ENCODE data around the gene MAK. TPM values are rescaled to one million over a fixed set of nuclear protein-coding genes. Genes with fewer than 3 reads are reported as not detected.
"Not testable (repeated sequence)": the region's sequence is repeated elsewhere in the genome, so short reads cannot be mapped to it uniquely, and the experiment has no call there.

Gene MAK
- total and polyA plus RNA-seq, 4 donors, result 1.0 to 4.6 (median 2.7) TPM

DNA sequence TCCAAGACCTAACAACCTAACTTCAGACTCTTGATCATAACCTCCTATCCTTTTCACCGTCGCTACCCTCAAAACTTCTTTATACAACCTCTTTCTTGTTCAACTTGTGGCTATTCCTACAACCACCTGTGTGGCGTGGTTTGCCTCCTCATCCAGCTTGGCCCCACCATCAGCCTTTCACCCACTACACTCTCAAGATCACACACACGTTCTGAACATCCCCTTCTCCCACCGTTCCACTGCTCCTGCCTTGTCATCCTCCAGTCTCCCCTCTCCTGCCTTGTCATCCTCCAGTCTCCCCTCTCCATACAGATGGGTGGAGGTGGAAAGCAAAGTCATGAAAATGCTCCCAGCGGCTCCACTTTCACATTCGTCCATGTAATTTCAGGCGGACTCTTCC is 14.0 kb downstream of the MAK start:
- no peaks in the 10 kb centered on the region for H3K4me1 ChIP-seq (ENCODE audit: control insufficient read depth in 5 of 5, insufficient read depth in 5 of 5, low read length in 5 of 5)
- H3K27ac ChIP-seq (ENCODE audit: low read depth in 1 of 2, low read length in 1 of 2), result no peak overlapping the region
- H3K4me3 ChIP-seq, result no peak overlapping the region
- no peak overlapping the region for H3K9ac ChIP-seq (ENCODE audit: insufficient read depth in 1 of 2, low read length in 2 of 2)
- 87 to 89% methylated on average over 8 of the region's 8 CpGs for WGBS, 2 donors
- TF ChIP-seq, protein P1, sequence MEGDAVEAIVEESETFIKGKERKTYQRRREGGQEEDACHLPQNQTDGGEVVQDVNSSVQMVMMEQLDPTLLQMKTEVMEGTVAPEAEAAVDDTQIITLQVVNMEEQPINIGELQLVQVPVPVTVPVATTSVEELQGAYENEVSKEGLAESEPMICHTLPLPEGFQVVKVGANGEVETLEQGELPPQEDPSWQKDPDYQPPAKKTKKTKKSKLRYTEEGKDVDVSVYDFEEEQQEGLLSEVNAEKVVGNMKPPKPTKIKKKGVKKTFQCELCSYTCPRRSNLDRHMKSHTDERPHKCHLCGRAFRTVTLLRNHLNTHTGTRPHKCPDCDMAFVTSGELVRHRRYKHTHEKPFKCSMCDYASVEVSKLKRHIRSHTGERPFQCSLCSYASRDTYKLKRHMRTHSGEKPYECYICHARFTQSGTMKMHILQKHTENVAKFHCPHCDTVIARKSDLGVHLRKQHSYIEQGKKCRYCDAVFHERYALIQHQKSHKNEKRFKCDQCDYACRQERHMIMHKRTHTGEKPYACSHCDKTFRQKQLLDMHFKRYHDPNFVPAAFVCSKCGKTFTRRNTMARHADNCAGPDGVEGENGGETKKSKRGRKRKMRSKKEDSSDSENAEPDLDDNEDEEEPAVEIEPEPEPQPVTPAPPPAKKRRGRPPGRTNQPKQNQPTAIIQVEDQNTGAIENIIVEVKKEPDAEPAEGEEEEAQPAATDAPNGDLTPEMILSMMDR (IDR thresholded peaks at IDR 0.05; ENCODE audit: control extremely low read depth, extremely low read depth), result no peak
- ATAC-seq (ENCODE audit: insufficient read depth, low FRiP score) (no peak), DNase-seq (no peak)
- H3K36me3 ChIP-seq (ENCODE audit: control insufficient read depth in 4 of 4, insufficient read depth in 4 of 4, low read length in 4 of 4), result peaks cover 0 to 2% (median under 1%) of the 10 kb centered on the region in 4 donors
- H3K27me3 ChIP-seq (ENCODE audit: control insufficient read depth in 3 of 3, insufficient read depth in 3 of 3, low read length in 2 of 3), result no peaks in the 10 kb centered on the region
- H3K9me3 ChIP-seq (ENCODE audit: control insufficient read depth in 4 of 4, insufficient read depth in 3 of 4, low read length in 3 of 4), result no peaks in the 10 kb centered on the region

DNA sequence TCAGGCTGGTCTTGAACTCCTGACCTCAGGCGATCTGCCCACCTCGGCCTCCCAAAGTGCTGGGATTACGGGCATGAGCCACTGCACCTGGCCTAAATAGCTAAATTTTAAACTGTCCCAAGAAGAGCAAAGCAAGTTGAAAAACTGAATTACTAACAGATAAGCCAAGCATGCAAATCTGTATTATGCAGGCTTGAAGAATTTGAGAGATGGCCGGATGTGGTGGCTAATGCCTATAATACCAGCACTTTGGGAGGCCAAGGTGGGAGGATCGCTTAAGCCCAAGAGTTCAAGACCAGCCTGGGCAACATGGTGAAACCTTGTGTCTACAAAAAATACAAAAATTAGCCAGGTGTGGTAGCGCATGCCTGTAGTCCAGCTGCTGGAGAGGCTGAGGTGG is 24.2 kb downstream of the MAK start:
- H3K27me3 ChIP-seq (ENCODE audit: control insufficient read depth in 3 of 3, insufficient read depth in 3 of 3, low read length in 2 of 3); H3K36me3 ChIP-seq (ENCODE audit: control insufficient read depth in 4 of 4, insufficient read depth in 4 of 4, low read length in 4 of 4); ATAC-seq (ENCODE audit: insufficient read depth, low FRiP score); H3K27ac ChIP-seq (ENCODE audit: low read depth in 1 of 2, low read length in 1 of 2); DNase-seq; H3K4me1 ChIP-seq (ENCODE audit: control insufficient read depth in 5 of 5, insufficient read depth in 5 of 5, low read length in 5 of 5); H3K4me3 ChIP-seq; H3K9me3 ChIP-seq (ENCODE audit: control insufficient read depth in 4 of 4, insufficient read depth in 3 of 4, low read length in 3 of 4); H3K9ac ChIP-seq (ENCODE audit: insufficient read depth in 1 of 2, low read length in 2 of 2): not testable (repeated sequence)
- WGBS, 2 donors, result 95 to 97% methylated on average over 6 of the region's 6 CpGs

DNA sequence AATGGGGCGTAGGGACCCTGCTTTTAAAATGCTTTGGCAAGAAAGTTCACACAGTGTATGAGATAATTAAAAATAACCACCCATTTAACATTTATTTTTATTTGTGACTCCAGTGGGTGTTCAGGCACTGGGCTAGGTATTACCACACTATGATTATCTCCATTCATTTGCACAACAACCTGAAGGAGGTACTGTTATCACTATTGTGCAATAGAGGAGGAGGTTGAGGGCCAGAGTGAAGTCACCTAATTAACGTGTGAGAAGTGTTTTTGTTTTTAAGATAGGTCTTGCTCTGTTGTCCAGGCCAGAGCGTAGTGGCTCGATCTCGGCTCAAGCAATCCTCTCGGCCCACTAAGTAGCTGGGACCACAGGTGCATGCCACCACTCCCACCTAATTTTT is 29.2 kb downstream of the MAK start:
- H3K4me3 ChIP-seq, result no peak overlapping the region
- TF ChIP-seq, protein P1 (IDR thresholded peaks at IDR 0.05; ENCODE audit: control extremely low read depth, extremely low read depth), result no peak

DNA sequence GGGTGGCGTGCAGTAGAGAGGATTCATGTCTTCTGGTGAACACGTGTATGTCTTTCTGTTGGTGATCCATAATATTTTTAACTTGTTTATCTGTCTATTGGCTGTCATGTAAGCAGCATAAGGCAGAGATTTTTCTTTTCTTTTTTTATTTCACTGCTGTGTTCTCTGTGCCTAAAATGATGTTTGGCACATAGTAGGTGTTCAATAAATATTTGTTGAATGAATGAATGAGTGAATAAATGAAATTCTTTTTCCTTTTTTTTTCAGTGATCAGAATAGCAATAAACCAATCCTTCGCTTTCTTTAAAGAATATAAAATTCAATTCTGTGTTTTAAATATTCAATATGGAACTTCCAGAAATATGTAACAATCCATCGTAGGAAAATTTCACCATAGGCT is 30.0 kb downstream of the MAK start:
- TF ChIP-seq, protein P1 (IDR thresholded peaks at IDR 0.05; ENCODE audit: control extremely low read depth, extremely low read depth), result no peak
- ATAC-seq (ENCODE audit: insufficient read depth, low FRiP score), result no peak
- H3K4me1 ChIP-seq (ENCODE audit: control insufficient read depth in 5 of 5, insufficient read depth in 5 of 5, low read length in 5 of 5), result no peaks in the 10 kb centered on the region

More for the DNA sequence above, 29.2 kb downstream of the MAK start:
- peaks cover 0 to 7% (median under 1%) of the 10 kb centered on the region in 4 donors for H3K36me3 ChIP-seq (ENCODE audit: control insufficient read depth in 4 of 4, insufficient read depth in 4 of 4, low read length in 4 of 4)
- no peak for DNase-seq
- no peak for ATAC-seq (ENCODE audit: insufficient read depth, low FRiP score)
- no peaks in the 10 kb centered on the region for H3K27me3 ChIP-seq (ENCODE audit: control insufficient read depth in 3 of 3, insufficient read depth in 3 of 3, low read length in 2 of 3)
- no peak overlapping the region for H3K27ac ChIP-seq (ENCODE audit: low read depth in 1 of 2, low read length in 1 of 2)
- H3K9me3 ChIP-seq (ENCODE audit: control insufficient read depth in 4 of 4, insufficient read depth in 3 of 4, low read length in 3 of 4), result no peaks in the 10 kb centered on the region
- no peaks in the 10 kb centered on the region for H3K4me1 ChIP-seq (ENCODE audit: control insufficient read depth in 5 of 5, insufficient read depth in 5 of 5, low read length in 5 of 5)
- 87 to 90% methylated on average over 6 of the region's 6 CpGs for WGBS, 2 donors
- H3K9ac ChIP-seq (ENCODE audit: insufficient read depth in 1 of 2, low read length in 2 of 2), result no peak overlapping the region

More for the DNA sequence above, 30.0 kb downstream of the MAK start:
- DNase-seq, result no peak
- H3K36me3 ChIP-seq (ENCODE audit: control insufficient read depth in 4 of 4, insufficient read depth in 4 of 4, low read length in 4 of 4), result peaks cover 0 to 7% (median under 1%) of the 10 kb centered on the region in 4 donors
- H3K9me3 ChIP-seq (ENCODE audit: control insufficient read depth in 4 of 4, insufficient read depth in 3 of 4, low read length in 3 of 4), result no peaks in the 10 kb centered on the region
- H3K27me3 ChIP-seq (ENCODE audit: control insufficient read depth in 3 of 3, insufficient read depth in 3 of 3, low read length in 2 of 3), result no peaks in the 10 kb centered on the region
- no peak overlapping the region for H3K9ac ChIP-seq (ENCODE audit: insufficient read depth in 1 of 2, low read length in 2 of 2)
- no peak overlapping the region for H3K27ac ChIP-seq (ENCODE audit: low read depth in 1 of 2, low read length in 1 of 2)
- H3K4me3 ChIP-seq, result no peak overlapping the region
- 94 to 98% methylated on average over 4 of the region's 4 CpGs for WGBS, 2 donors
